ENCODE measurements around the gene SLC25A27. TPM values are rescaled to one million over a fixed set of nuclear protein-coding genes. Genes with fewer than 3 reads are reported as not detected.

Gene SLC25A27
- total RNA-seq, 1 donor from 2014 or later, result 0.78 TPM

DNA sequence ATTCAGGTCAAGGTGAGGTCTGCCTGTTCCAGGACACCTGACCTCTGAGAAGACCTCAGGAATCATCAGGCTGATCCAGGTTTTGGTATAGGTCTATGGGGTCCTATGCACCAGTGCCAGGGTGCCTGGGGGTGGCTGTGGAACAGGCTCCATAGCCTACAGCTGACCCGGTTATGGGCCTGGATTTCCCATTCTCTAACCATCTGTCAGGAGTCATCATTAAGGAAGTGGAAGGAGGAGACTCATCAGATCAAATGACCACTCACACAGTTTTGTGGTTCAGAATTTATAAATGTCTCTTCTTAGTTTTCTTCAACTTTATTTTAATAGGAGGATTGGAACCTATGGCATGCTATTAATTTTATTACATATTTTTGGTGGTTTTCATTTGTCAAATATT, 67.6 kb downstream of the SLC25A27 start:
- Mint-ChIP-seq H3K4me3 (no peak overlapping the region), H3K4me1 (no peaks in the 10 kb centered on the region), H3K27ac (no peak overlapping the region), H3K27me3 (peaks cover 26% of the 10 kb centered on the region), H3K36me3 (ENCODE audit: low read depth) (no peaks in the 10 kb centered on the region), H3K9me3 (no peaks in the 10 kb centered on the region)
- TF ChIP-seq, protein P1, sequence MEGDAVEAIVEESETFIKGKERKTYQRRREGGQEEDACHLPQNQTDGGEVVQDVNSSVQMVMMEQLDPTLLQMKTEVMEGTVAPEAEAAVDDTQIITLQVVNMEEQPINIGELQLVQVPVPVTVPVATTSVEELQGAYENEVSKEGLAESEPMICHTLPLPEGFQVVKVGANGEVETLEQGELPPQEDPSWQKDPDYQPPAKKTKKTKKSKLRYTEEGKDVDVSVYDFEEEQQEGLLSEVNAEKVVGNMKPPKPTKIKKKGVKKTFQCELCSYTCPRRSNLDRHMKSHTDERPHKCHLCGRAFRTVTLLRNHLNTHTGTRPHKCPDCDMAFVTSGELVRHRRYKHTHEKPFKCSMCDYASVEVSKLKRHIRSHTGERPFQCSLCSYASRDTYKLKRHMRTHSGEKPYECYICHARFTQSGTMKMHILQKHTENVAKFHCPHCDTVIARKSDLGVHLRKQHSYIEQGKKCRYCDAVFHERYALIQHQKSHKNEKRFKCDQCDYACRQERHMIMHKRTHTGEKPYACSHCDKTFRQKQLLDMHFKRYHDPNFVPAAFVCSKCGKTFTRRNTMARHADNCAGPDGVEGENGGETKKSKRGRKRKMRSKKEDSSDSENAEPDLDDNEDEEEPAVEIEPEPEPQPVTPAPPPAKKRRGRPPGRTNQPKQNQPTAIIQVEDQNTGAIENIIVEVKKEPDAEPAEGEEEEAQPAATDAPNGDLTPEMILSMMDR (IDR thresholded peaks at IDR 0.05), result no peak
- intact Hi-C loops (cut with micrococcal nuclease), result no loop called here
- ChIA-PET POLR2A (no interaction called here), CTCF (no interaction called here)
- ATAC-seq (ENCODE audit: low read depth) (no peak), DNase-seq (no peak)

Other genes with a start within 250 kb of the SLC25A27 start
- gene RCAN2, start 161.5 kb upstream of the SLC25A27 start, total RNA-seq, result not detected in 2 replicates
- not detected in 2 replicates for gene CYP39A1, start 157 bp upstream of the SLC25A27 start, total RNA-seq
- not detected in 2 replicates for gene TDRD6, start 34.9 kb downstream of the SLC25A27 start, total RNA-seq
- 0.38 and 0.51 TPM in 2 replicates for gene PLA2G7, start 82.4 kb downstream of the SLC25A27 start, total RNA-seq
- gene ANKRD66, start 94.0 kb downstream of the SLC25A27 start, total RNA-seq, result not detected in 2 replicates
- gene MEP1A, start 140.4 kb downstream of the SLC25A27 start, total RNA-seq, result not detected in 2 replicates

Data from activated B cell treated with CpG ODN at 0.5 μM for 24 hours (primary cell).